HEK293 (cell line): ENCODE measurements around the gene MEFV.

ENCODE experiments used
- CTCF ChIA-PET: fragments of 350-600 bp; formaldehyde crosslinking; extraction: SDS; loops from one replicate; lab custom pipeline; 2021; ENCODE audit warnings: antibody characterized with exemption; lab: Yijun Ruan, JAX
- POLR2A ChIA-PET: fragments of 300-600 bp; formaldehyde crosslinking; extraction: SDS; loops from one replicate; lab custom pipeline; 2020; ENCODE audit warnings: antibody characterized with exemption, inconsistent platforms; lab: Yijun Ruan, JAX
- H3K27ac ChIP-seq: fragments of 200-500 bp; sonication (Bioruptor generic); 2 replicates; pipeline ENCODE4 v1.5.1; 2014; ENCODE audit warnings: low read depth, low read length, control low read depth, inconsistent platforms; ENCODE audit errors: extremely low read depth
- H3K36me3 ChIP-seq, 2 experiments: fragments of 200-500 bp in 1 of 2; sonication (Bioruptor generic) in 1 of 2; 1 replicate in 1 of 2; 2 replicates in 1 of 2; pipeline ENCODE4 v1.5.1; 2014 to 2017; ENCODE audit warnings: inconsistent platforms in 2 of 2, low read length in 2 of 2; ENCODE audit not compliant: control insufficient read depth in 2 of 2, insufficient read depth in 1 of 2
- H3K4me1 ChIP-seq: fragments of 200-500 bp; sonication (Bioruptor generic); 2 replicates; pipeline ENCODE4 v1.5.1; 2014; ENCODE audit warnings: mild to moderate bottlenecking, low read length, inconsistent platforms; ENCODE audit not compliant: control insufficient read depth, insufficient read depth
- H3K4me3 ChIP-seq: 2 replicates; pipeline ENCODE4 v1.5.1; 2011; ENCODE audit warnings: low read depth, mild to moderate bottlenecking, control low read depth, low read length, moderate library complexity
- H3K9me3 ChIP-seq: fragments of 200-500 bp; sonication (Bioruptor generic); 2 replicates; pipeline ENCODE4 v1.5.1; 2014; ENCODE audit warnings: low read depth, low read length, inconsistent platforms; ENCODE audit not compliant: control insufficient read depth, insufficient read depth
- BCL11A ChIP-seq: fragments of 450-650 bp; formaldehyde crosslinking; IDR thresholded peaks from 2 replicates; pipeline ENCODE4 v1.5.1; 2016; ENCODE audit warnings: low read depth, missing biosample characterization, missing genetic modification characterization
- EGR2 ChIP-seq: fragments of 450-650 bp; formaldehyde crosslinking; IDR thresholded peaks from 2 replicates; pipeline ENCODE4 v1.5.1; 2016; ENCODE audit warnings: low read depth, missing biosample characterization, missing genetic modification characterization
- HOXC10 ChIP-seq: sonication (generic); formaldehyde crosslinking; IDR thresholded peaks from 2 replicates; pipeline ENCODE4 v1.8.1; 2023; ENCODE audit warnings: mild to moderate bottlenecking, missing genetic modification reagents
- SCRT1 ChIP-seq: fragments of 450-650 bp; formaldehyde crosslinking; IDR thresholded peaks from 2 replicates; pipeline ENCODE4 v1.5.1; 2016; ENCODE audit warnings: missing biosample characterization, missing genetic modification characterization, borderline replicate concordance
- SETDB1 ChIP-seq: IDR thresholded peaks from one replicate; pipeline ENCODE4 v1.6.1; 2017; ENCODE audit warnings: mild to moderate bottlenecking, low read length, moderate library complexity, mixed read lengths; ENCODE audit not compliant: insufficient read length
- SP7 ChIP-seq: fragments of 450-650 bp; formaldehyde crosslinking; IDR thresholded peaks from 2 replicates; pipeline ENCODE4 v1.5.1; 2016; ENCODE audit warnings: missing biosample characterization, missing genetic modification characterization
- ZFP3 ChIP-seq: fragments of 450-650 bp; formaldehyde crosslinking; IDR thresholded peaks from 2 replicates; pipeline ENCODE4 v1.5.1; 2016; ENCODE audit warnings: low read depth, missing biosample characterization, missing genetic modification characterization
- ZFP41 ChIP-seq: fragments of 450-650 bp; formaldehyde crosslinking; IDR thresholded peaks from 2 replicates; pipeline ENCODE4 v1.5.1; 2016; ENCODE audit warnings: missing biosample characterization, missing genetic modification characterization, borderline replicate concordance
- ZNF133 ChIP-seq: fragments of 450-650 bp; formaldehyde crosslinking; IDR thresholded peaks from 2 replicates; pipeline ENCODE4 v1.5.1; 2016; ENCODE audit warnings: missing biosample characterization, missing genetic modification characterization
- ZNF155 ChIP-seq: fragments of 450-650 bp; formaldehyde crosslinking; IDR thresholded peaks from 2 replicates; pipeline ENCODE4 v1.5.1; 2016; ENCODE audit warnings: missing biosample characterization, missing genetic modification characterization
- ZNF175 ChIP-seq: fragments of 450-650 bp; formaldehyde crosslinking; IDR thresholded peaks from 2 replicates; pipeline ENCODE4 v1.5.1; 2016; ENCODE audit warnings: missing biosample characterization, missing genetic modification characterization
- ZNF23 ChIP-seq: fragments of 450-650 bp; formaldehyde crosslinking; IDR thresholded peaks from 2 replicates; pipeline ENCODE4 v1.5.1; 2016; ENCODE audit warnings: missing biosample characterization, missing genetic modification characterization, borderline replicate concordance
- ZNF521 ChIP-seq: fragments of 450-650 bp; formaldehyde crosslinking; IDR thresholded peaks from 2 replicates; pipeline ENCODE4 v1.5.1; 2017; ENCODE audit warnings: missing biosample characterization, mild to moderate bottlenecking, missing genetic modification characterization
- ZNF529 ChIP-seq: fragments of 450-650 bp; formaldehyde crosslinking; IDR thresholded peaks from 2 replicates; pipeline ENCODE4 v1.5.1; 2017; ENCODE audit warnings: missing genetic modification characterization, missing biosample characterization; ENCODE audit not compliant: insufficient replicate concordance
- ZNF596 ChIP-seq: fragments of 450-650 bp; IDR thresholded peaks from 2 replicates; pipeline ENCODE4 v1.5.0; 2018; ENCODE audit warnings: missing biosample characterization, mild to moderate bottlenecking, missing genetic modification characterization, moderate library complexity
- ZNF654 ChIP-seq: fragments of 450-650 bp; formaldehyde crosslinking; IDR thresholded peaks from 2 replicates; pipeline ENCODE4 v1.5.1; 2016; ENCODE audit warnings: low read depth, missing biosample characterization, missing genetic modification characterization
- ZNF791 ChIP-seq: fragments of 450-650 bp; formaldehyde crosslinking; IDR thresholded peaks from 2 replicates; pipeline ENCODE4 v1.5.1; 2016; ENCODE audit warnings: missing biosample characterization, missing genetic modification characterization
- ZNF830 ChIP-seq: fragments of 450-650 bp; IDR thresholded peaks from 2 replicates; pipeline ENCODE4 v1.5.0; 2018; ENCODE audit warnings: missing biosample characterization, missing genetic modification characterization, low read depth, mild to moderate bottlenecking, moderate library complexity
- TF ChIP-seq, protein P1 (sequence below): fragments of 450-650 bp; formaldehyde crosslinking; IDR thresholded peaks from 2 replicates; pipeline ENCODE4 v1.5.1; 2016; ENCODE audit warnings: missing biosample characterization, missing genetic modification characterization
- TF ChIP-seq, protein P2 (sequence below): fragments of 450-650 bp; formaldehyde crosslinking; IDR thresholded peaks from 2 replicates; pipeline ENCODE4 v1.5.1; 2016; ENCODE audit warnings: missing biosample characterization, missing genetic modification characterization
- TF ChIP-seq, protein P3 (sequence below): fragments of 450-650 bp; formaldehyde crosslinking; IDR thresholded peaks from 2 replicates; pipeline ENCODE4 v1.5.1; 2016; ENCODE audit warnings: missing biosample characterization, missing genetic modification characterization
- TF ChIP-seq, protein P4 (sequence below): fragments of 450-650 bp; formaldehyde crosslinking; IDR thresholded peaks from 2 replicates; pipeline ENCODE4 v1.5.1; 2016; ENCODE audit warnings: missing biosample characterization, missing genetic modification characterization
- TF ChIP-seq, protein P5 (sequence below): sonication (generic); formaldehyde crosslinking; IDR thresholded peaks from 2 replicates; pipeline ENCODE4 v1.8.1; 2022; ENCODE audit warnings: mild to moderate bottlenecking, moderate library complexity, missing genetic modification reagents
- TF ChIP-seq, protein P6 (sequence below): fragments of 450-650 bp; formaldehyde crosslinking; IDR thresholded peaks from 2 replicates; pipeline ENCODE4 v1.5.1; 2017; ENCODE audit warnings: missing biosample characterization, missing genetic modification characterization

The MEFV gene

DNA sequence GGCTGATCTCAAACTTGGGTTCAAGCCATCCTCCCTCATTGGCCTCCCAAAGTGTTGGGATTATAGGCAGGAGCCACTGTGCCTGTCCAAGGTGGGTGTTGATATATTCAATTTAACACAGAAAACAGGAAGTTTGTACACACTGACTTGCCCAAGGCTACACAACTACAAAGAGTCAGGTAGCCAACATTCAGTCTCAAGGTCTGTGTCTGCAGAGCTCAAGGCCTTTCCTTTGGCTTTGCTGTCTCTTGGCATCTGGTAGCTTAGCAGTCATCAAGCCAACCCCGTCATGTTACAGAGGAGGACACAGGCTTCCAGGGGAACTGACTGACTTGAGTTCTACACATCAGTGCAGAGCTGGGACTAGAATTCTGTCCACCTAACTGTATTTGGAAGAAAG, 11.9 kb upstream of the MEFV start:
- H3K4me3 ChIP-seq = no peak overlapping the region
- no peaks in the 10 kb centered on the region for H3K9me3 ChIP-seq
- no peaks in the 10 kb centered on the region for H3K36me3 ChIP-seq
- H3K27ac ChIP-seq = no peak overlapping the region
- H3K4me1 ChIP-seq = no peaks in the 10 kb centered on the region
- ChIA-PET CTCF (interaction anchor here (2.1 to 3.0 kb wide), 2 partner anchors 9 to 14 kb away, joined by 25 to 35 read pairs; partner anchors contain the start of gene ZNF263), POLR2A (interaction anchor here (0.6 to 2.8 kb wide), 2 partner anchors 14 to 39 kb away, joined by 3 to 16 read pairs; partner anchors contain the start of gene ZNF263)
- TF ChIP-seq, protein P1, sequence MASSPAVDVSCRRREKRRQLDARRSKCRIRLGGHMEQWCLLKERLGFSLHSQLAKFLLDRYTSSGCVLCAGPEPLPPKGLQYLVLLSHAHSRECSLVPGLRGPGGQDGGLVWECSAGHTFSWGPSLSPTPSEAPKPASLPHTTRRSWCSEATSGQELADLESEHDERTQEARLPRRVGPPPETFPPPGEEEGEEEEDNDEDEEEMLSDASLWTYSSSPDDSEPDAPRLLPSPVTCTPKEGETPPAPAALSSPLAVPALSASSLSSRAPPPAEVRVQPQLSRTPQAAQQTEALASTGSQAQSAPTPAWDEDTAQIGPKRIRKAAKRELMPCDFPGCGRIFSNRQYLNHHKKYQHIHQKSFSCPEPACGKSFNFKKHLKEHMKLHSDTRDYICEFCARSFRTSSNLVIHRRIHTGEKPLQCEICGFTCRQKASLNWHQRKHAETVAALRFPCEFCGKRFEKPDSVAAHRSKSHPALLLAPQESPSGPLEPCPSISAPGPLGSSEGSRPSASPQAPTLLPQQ (tag by site-specific recombination) = no peak
- TF ChIP-seq ZNF155 (tag by site-specific recombination) (no peak), ZFP41 (tag by site-specific recombination) (no peak), ZNF596 (no peak), SETDB1 (no peak), ZNF830 (no peak), ZNF791 (tag by site-specific recombination) (no peak)
- TF ChIP-seq, protein P2, sequence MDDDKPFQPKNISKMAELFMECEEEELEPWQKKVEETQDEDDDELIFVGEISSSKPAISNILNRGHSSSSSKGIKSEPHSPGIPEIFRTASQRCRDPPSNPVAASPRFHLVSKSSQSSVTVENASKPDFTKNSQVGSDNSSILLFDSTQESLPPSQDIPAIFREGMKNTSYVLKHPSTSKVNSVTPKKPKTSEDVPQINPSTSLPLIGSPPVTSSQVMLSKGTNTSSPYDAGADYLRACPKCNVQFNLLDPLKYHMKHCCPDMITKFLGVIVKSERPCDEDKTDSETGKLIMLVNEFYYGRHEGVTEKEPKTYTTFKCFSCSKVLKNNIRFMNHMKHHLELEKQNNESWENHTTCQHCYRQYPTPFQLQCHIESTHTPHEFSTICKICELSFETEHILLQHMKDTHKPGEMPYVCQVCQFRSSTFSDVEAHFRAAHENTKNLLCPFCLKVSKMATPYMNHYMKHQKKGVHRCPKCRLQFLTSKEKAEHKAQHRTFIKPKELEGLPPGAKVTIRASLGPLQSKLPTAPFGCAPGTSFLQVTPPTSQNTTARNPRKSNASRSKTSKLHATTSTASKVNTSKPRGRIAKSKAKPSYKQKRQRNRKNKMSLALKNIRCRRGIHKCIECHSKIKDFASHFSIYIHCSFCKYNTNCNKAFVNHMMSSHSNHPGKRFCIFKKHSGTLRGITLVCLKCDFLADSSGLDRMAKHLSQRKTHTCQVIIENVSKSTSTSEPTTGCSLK = no peak

DNA sequence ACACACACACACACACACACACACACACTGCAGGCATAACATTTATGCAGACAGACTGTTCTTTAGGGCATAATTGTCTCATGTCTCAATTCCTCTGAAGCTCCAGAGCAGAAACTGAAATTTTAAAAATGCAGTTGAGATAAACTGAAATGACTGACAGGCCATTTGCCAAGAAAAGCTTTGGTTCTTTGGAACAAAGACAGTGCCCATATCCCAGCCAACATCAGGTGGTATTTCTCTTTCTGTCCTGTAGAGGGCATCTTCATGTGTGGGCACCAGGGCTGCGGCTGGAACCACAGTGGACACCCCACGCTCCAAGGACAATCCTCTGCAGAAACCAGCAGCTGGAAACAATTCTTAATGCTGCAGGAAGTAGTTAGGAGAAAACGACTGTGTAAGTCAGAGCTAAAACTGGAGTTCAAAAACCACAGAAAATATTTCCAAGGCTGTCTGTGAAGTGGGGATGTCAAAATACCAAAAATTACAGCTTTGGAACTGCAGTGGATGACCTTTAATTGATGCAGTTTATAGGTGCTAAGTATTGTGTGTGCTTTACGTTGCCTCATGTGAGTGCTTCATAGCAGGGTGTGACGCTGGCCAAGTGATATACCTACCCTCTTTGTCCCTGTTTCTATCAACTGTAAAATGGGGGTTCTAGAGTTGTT, 10.6 kb upstream of the MEFV start:
- Histone ChIP-seq H3K36me3 (no peaks in the 10 kb centered on the region), H3K27ac (no peak overlapping the region), H3K4me3 (no peak overlapping the region), H3K4me1 (no peaks in the 10 kb centered on the region), H3K9me3 (no peaks in the 10 kb centered on the region)
- ChIA-PET POLR2A (interaction anchor here (1.0 to 2.8 kb wide), 3 partner anchors 16 to 95 kb away, joined by 3 to 16 read pairs (median 3); partner anchors contain the start of gene ZNF263), CTCF (interaction anchor here (0.6 to 3.0 kb wide), 18 partner anchors 10 to 564 kb away, joined by 3 to 35 read pairs (median 4); partner anchors contain the start of genes MEFV, ZNF200 and ZNF263)
- TF ChIP-seq HOXC10 (CRISPR knock-in tag) (no peak), ZNF529 (tag by site-specific recombination) (no peak), ZNF654 (peak; percentile 12; the same call in 1 of the 2 replicates), ZFP3 (tag by site-specific recombination) (no peak), ZNF133 (tag by site-specific recombination) (no peak), SCRT1 (tag by site-specific recombination) (no peak), ZNF175 (tag by site-specific recombination) (no peak), EGR2 (tag by site-specific recombination) (0 out of 2 replicates have a peak, but pooled peaks have one; percentile 4), SP7 (tag by site-specific recombination) (no peak), BCL11A (tag by site-specific recombination) (no peak), ZNF23 (tag by site-specific recombination) (no peak), ZNF521 (tag by site-specific recombination) (no peak)
- TF ChIP-seq, protein P3, sequence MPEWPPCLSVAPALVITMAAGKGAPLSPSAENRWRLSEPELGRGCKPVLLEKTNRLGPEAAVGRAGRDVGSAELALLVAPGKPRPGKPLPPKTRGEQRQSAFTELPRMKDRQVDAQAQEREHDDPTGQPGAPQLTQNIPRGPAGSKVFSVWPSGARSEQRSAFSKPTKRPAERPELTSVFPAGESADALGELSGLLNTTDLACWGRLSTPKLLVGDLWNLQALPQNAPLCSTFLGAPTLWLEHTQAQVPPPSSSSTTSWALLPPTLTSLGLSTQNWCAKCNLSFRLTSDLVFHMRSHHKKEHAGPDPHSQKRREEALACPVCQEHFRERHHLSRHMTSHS (tag by site-specific recombination) = no peak
- TF ChIP-seq, protein P4, sequence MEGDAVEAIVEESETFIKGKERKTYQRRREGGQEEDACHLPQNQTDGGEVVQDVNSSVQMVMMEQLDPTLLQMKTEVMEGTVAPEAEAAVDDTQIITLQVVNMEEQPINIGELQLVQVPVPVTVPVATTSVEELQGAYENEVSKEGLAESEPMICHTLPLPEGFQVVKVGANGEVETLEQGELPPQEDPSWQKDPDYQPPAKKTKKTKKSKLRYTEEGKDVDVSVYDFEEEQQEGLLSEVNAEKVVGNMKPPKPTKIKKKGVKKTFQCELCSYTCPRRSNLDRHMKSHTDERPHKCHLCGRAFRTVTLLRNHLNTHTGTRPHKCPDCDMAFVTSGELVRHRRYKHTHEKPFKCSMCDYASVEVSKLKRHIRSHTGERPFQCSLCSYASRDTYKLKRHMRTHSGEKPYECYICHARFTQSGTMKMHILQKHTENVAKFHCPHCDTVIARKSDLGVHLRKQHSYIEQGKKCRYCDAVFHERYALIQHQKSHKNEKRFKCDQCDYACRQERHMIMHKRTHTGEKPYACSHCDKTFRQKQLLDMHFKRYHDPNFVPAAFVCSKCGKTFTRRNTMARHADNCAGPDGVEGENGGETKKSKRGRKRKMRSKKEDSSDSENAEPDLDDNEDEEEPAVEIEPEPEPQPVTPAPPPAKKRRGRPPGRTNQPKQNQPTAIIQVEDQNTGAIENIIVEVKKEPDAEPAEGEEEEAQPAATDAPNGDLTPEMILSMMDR (tag by site-specific recombination) = peak; percentile 54; the same call in 1 of the 2 replicates
- TF ChIP-seq, protein P5, sequence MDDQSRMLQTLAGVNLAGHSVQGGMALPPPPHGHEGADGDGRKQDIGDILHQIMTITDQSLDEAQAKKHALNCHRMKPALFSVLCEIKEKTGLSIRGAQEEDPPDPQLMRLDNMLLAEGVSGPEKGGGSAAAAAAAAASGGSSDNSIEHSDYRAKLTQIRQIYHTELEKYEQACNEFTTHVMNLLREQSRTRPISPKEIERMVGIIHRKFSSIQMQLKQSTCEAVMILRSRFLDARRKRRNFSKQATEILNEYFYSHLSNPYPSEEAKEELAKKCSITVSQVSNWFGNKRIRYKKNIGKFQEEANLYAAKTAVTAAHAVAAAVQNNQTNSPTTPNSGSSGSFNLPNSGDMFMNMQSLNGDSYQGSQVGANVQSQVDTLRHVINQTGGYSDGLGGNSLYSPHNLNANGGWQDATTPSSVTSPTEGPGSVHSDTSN = no peak
- TF ChIP-seq, protein P6, sequence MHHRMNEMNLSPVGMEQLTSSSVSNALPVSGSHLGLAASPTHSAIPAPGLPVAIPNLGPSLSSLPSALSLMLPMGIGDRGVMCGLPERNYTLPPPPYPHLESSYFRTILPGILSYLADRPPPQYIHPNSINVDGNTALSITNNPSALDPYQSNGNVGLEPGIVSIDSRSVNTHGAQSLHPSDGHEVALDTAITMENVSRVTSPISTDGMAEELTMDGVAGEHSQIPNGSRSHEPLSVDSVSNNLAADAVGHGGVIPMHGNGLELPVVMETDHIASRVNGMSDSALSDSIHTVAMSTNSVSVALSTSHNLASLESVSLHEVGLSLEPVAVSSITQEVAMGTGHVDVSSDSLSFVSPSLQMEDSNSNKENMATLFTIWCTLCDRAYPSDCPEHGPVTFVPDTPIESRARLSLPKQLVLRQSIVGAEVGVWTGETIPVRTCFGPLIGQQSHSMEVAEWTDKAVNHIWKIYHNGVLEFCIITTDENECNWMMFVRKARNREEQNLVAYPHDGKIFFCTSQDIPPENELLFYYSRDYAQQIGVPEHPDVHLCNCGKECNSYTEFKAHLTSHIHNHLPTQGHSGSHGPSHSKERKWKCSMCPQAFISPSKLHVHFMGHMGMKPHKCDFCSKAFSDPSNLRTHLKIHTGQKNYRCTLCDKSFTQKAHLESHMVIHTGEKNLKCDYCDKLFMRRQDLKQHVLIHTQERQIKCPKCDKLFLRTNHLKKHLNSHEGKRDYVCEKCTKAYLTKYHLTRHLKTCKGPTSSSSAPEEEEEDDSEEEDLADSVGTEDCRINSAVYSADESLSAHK = no peak
